HTR-8/SVneo (cell line): ENCODE results near the gene RFC5.
"Not testable (repeated sequence)": the region's sequence is repeated elsewhere in the genome, so short reads cannot be mapped to it uniquely, and the experiment has no call there.

Experiments
- DNase-seq: peaks from one replicate; pipeline ENCODE4 v3.0.0; 2011; ENCODE audit warnings: low spot score, mixed read lengths; ENCODE audit not compliant: insufficient read length
- FAIRE-seq: peaks from 2 replicates; lab custom pipeline; 2011; peaks lifted over from hg19 to GRCh38; lab: Jason Lieb, UNC

RFC5 gene

GRCh38 chr12:118065380-118065779, 48.9 kb downstream of the RFC5 start:
- FAIRE-seq (no peak), DNase-seq (no peak)

GRCh38 chr12:118068445-118068844, 51.9 kb downstream of the RFC5 start:
- FAIRE-seq: no peak
- no peak for DNase-seq

GRCh38 chr12:118070650-118071049, 54.1 kb downstream of the RFC5 start:
- no peak for FAIRE-seq
- DNase-seq: no peak

GRCh38 chr12:118073768-118074167, 57.3 kb downstream of the RFC5 start:
- no peak for FAIRE-seq
- no peak for DNase-seq

GRCh38 chr12:118081521-118081920, 65.0 kb downstream of the RFC5 start:
- DNase-seq, FAIRE-seq: not testable (repeated sequence)
